ENCODE results near the gene IMP3.

IMP3 gene

GRCh38 chr15:75672646-75673425 lies 32.8 kb upstream of the IMP3 start:
- DNase-seq = no peak

DNA sequence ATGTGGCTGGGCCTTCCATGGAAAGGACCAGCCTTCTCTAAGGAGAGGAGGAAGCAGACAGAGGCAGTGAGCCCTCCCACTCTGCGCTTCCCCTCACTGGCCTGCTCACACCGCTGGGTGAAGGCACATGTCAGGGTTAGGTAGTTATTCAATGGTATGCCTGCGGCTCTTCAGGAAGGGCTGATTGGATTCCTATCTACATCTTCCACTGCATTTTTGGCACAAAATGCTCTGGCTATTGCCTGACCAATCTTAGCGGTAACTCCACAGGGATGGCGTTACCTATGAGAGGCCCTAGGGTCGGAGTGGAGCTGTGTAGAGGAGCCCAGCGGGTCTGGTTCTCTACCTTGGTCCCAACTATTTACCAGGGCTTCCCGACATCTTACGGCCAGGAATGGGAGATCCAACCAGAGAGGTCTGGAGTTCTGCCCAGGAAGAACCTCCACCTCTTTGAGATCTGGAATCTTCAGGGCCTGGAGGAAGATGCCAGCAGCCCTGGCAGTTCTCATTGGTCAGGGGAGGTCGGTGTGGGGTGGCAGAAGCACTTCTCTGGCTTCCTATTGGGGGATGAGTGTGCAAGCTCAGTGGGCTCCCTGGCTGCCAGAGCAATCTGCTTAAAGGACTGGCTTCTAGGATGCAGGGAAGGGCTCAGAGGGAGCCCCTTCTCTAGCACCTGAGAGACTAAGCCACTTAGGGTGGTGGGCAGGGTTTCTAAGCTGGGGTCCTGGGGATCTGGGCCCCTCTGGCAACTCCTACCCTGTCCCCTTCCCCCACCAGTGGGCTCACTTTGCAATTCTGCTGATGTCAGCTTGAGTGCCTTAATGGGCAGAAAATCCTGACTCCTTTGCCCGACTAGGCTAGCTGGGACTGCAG lies 31.9 kb upstream of the IMP3 start:
- no peak for DNase-seq

DNA sequence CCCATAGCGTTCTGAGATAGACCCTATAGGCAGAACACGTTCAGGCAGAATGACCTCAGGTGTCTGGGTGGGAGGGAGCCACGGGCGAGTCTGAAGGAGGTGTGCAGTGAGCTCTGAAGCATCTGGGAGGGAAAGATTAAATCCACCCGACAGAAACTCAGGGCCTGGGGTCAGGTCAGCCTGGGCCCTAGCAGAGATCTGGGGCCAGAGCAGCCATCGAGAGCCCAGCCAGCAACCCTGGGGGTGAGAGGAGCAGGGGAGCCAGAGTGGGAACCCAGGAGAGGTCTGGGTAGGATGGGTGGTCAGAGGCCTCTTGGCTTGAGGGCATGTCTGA lies 29.8 kb upstream of the IMP3 start:
- no peak for DNase-seq

DNA sequence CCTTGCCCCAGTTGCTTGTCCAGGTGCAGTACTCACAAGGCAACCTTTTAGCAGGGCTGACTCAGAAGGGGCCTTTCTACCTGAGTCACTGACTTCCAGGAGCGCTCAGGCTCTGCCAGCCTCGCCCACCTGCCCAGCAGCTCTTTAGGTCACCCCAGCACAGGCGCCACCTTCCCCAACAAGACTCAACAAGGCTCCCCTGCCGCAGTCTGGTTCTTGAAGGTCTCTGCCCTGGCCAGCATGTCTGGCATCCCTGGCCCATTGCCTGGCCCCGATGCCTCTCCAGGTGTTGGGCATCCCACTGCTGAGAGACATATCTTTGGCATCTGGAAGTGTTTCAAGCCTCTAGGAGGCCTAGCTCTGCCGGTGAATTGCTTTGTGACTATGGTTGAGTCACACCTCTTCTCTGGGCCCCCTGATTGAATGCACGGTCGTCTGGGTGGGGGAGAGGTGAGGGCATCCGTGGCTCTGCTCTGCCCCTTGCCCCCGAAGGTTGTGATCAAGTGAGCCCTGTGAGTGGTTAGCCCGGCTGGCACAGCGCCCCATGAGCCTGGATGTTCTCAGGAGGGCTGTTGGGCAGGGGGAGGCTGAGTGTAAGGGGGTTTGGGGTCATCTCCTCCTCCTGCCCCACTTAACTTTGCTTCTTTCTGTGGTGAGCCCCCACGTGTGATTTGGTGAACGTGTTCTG lies 29.3 kb upstream of the IMP3 start:
- no peak for DNase-seq

DNA sequence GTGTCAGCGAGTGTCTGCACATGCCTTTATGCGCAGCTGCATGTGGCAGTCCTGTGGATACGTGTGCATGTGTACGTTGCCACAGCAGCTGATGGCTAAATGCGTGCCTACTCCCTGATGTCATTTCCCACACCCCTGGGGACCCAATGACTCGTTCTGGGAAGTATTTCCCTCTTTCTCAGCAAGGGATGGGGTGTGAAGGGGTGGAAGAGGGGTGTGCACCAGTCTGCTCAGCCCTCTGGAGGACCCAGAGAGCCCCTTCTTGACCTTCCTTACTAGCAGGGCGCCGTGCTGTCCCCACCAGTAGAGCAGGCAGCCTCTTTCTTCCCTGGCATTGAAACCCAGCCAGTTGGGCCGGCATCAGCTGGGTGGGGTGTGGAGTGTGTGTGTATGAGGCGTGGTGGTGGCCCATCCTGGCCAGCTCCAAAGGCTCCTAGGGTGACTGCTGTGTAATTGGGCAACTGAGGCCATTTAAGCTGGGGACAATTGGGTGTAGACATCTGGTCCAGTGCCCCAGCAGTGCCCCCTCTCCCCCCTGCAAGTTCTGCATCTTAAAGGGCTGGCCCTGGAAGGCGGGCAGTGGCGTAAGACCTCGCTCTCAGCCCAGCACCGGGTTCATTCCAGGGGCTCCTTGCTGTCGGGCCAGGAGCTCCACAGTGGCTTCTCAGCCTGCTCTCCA lies 26.9 kb upstream of the IMP3 start:
- DNase-seq = no peak

- DNase-seq = no peak
Observed at GRCh38 chr15:75663931-75664421, 24.0 kb upstream of the IMP3 start.

DNA sequence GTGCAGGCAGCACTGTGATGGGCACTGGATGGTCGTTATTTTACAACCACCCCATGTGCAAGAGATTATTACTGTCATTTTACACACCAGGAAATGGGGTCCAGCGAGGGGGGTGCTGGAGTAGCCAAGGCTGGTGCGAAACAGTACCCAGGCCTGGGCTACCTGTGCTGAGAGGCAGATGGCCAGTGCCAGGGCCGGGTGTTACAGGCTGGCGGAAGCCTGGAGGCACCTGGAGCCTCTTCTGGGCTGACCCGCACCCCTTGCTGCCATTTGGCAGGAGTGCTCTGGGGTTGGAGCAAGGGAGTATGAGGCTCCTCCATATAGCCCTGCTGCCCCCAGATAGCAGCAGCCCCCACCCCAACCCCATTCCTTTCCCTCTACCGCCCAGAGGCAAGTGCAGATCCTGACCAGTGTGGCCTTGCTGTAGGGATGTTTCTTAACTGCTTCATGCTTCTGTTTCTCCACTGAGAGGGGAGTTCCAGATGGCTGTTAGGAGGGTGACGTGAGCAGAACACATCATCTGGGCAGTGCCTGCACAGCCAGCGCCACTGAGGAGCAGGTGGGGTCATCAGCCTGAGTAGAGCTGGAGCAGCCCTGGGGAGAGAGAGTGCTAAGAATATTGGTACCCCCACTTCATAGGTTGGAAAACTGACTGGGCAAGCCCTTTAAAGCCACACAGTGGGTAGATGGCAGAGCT lies 22.9 kb upstream of the IMP3 start:
- DNase-seq = no peak

DNA sequence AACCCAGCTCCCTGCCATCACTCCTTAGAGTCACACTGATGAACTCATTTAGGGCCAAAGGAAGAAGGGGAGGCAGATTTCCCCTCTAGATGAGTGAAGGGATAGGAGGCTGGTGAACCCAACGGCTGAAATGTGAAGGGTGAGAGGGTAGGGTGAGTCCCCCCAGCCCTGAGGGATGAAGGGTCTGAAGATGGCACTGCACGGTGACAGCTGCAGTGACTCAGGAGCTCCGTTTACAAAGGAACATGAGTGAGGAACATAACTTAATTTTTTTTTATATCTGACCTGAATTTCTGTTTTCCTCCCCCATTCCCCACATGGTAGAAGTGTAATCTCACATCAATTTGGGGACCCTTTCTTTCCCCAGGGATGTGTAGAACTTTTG lies 21.7 kb upstream of the IMP3 start:
- DNase-seq = no peak

DNA sequence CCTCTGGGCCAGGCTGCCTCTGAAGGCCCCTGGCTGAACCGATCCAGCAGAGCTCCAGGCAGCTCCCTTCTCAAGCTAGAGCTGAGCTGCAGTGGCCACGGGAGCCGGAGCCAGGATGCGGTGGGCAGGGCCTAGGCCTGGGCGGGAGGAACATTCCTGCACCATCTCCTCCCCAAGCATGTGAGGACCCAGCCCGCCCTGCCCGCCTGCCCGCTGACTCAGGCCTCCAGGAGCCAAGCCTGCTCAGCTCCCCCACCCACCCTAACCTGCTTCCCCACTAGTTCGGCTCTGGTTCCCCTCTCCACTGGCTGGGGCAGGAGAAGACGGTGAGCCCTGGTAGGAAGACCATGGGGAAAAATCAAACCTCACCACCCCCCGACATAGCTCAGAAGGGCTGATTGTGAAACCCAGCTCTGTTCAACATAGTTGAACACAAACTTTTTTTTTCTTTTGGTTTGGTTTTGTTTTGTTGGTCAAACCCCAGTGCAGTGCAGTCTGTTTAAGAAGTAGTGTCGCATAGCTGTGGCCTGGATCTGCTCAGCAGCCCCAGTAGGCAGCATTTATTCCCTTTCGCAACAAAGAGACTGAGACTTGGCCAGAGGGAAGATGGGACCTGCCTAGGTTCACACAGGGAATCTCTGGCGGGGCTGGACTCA lies 21.2 kb upstream of the IMP3 start:
- no peak for DNase-seq

GRCh38 chr15:75659928-75660645 lies 20.1 kb upstream of the IMP3 start:
- DNase-seq = no peak

DNA sequence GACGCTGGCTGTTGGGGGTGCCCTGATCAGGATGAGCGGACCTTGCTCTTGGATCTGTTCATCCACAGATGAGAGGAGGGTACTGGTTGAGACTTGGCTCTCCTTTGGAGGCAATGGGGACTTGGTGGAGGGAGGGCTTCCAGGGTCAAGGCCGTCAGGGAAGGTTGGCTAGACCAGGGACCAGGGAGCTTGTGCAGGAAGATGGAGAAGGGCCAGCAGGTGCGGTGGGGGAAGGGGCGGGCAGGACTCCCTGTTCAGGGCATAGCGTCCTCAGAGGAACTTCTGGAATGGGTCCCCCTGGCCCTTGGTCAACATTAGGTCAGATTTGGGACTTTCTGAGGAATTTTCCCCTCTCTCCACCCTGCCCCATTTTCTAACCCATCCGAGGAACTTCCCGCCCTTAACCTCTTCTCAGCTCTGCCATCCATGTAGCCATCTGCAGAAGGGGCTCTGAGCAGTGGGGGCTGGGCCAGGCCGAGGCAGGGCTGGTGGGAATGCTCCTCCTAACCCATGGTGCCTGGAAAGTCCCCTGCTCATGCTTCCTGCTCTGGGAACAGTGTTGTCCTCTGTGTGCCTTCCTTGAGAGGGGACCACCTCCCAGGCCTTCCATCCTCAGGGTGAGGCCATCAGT lies 19.2 kb upstream of the IMP3 start:
- DNase-seq = no peak

GRCh38 chr15:75656813-75657212 lies 16.8 kb upstream of the IMP3 start:
- no peak for DNase-seq

DNA sequence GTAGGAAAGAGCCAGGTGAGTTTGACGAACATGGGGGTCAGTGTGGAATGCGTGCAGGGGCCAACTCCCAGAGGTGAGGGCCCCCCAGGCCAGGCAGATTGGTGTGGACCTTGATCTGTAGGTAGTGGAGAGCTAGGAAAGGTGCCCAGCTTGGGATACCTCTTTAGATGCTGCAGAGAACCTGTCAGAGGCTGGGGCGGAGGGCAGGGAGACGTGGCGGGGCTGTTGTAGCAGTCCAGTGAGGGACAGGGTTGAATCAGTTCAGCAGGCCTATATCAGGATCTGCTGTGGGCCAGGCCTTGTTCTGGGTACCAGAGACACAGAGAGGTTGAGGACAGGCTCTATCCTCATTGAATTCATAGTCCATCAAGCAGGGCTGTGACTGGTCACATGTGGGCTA lies 16.3 kb upstream of the IMP3 start:
- DNase-seq = no peak

GRCh38 chr15:75655931-75656330 lies 15.9 kb upstream of the IMP3 start:
- DNase-seq = no peak

- no peak for DNase-seq
Observed at GRCh38 chr15:75654201-75654907, 14.3 kb upstream of the IMP3 start.

- DNase-seq = no peak
Observed at GRCh38 chr15:75653347-75653913, 13.4 kb upstream of the IMP3 start.

- DNase-seq = no peak
Observed at GRCh38 chr15:75651810-75652543, 12.0 kb upstream of the IMP3 start.

GRCh38 chr15:75650908-75651809 lies 11.1 kb upstream of the IMP3 start:
- DNase-seq = no peak

Measured in NCI-H2081 treated with DMSO at 0.1 percent for 48 hours (cell line).